K562 (cell line): ENCODE data around the gene SVOP.

Source experiments
- ETS2 ChIP-seq: IDR thresholded peaks from 2 replicates; pipeline ENCODE4 v1.6.1; 2016; ENCODE audit warnings: borderline replicate concordance, missing genetic modification characterization, mild to moderate bottlenecking, moderate library complexity, missing compliant biosample characterization; ENCODE audit not compliant: poor library complexity, severe bottlenecking
- JUND ChIP-seq, 2 experiments: IDR thresholded peaks; 2 replicates in 1 of 2; 3 replicates in 1 of 2; pipeline ENCODE4 v1.6.1; 2011; ENCODE audit warnings: borderline replicate concordance in 2 of 2, low read depth in 2 of 2, low read length in 2 of 2, improper control_type of control experiment in 1 of 2, missing biosample characterization in 1 of 2, missing genetic modification characterization in 1 of 2, missing genetic modification reagents in 1 of 2
- SPI1 ChIP-seq: IDR thresholded peaks from 2 replicates; pipeline ENCODE4 v1.6.1; 2011; ENCODE audit warnings: low read depth, low read length, control low read depth, borderline replicate concordance
- ZNF764 ChIP-seq: fragments of 250-450 bp; sonication (Bioruptor Pico); IDR thresholded peaks from 2 replicates; pipeline ENCODE4 v1.4.0; 2020; ENCODE audit warnings: low read depth, mild to moderate bottlenecking, moderate library complexity
- TF ChIP-seq, protein P1 (sequence below): sonication (generic); formaldehyde crosslinking; IDR thresholded peaks from 2 replicates; pipeline ENCODE4 v1.4.0; 2020; ENCODE audit warnings: mild to moderate bottlenecking, missing genetic modification reagents

GRCh38 chr12:108967869-108968540, 52.9 kb downstream of the SVOP start:
- TF ChIP-seq ZNF764 (CRISPR knock-in tag) (no peak), JUND (IDR thresholded peaks at IDR 0.05; ENCODE audit: borderline replicate concordance, low read depth, low read length) (no peak), JUND (tag; IDR thresholded peaks at IDR 0.05; ENCODE audit: borderline replicate concordance, low read depth, low read length) (no peak), SPI1 (no peak), ETS2 (tag) (no peak)
- TF ChIP-seq, protein P1, sequence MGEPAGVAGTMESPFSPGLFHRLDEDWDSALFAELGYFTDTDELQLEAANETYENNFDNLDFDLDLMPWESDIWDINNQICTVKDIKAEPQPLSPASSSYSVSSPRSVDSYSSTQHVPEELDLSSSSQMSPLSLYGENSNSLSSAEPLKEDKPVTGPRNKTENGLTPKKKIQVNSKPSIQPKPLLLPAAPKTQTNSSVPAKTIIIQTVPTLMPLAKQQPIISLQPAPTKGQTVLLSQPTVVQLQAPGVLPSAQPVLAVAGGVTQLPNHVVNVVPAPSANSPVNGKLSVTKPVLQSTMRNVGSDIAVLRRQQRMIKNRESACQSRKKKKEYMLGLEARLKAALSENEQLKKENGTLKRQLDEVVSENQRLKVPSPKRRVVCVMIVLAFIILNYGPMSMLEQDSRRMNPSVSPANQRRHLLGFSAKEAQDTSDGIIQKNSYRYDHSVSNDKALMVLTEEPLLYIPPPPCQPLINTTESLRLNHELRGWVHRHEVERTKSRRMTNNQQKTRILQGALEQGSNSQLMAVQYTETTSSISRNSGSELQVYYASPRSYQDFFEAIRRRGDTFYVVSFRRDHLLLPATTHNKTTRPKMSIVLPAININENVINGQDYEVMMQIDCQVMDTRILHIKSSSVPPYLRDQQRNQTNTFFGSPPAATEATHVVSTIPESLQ (CRISPR knock-in tag): no peak
